Mesenchymal stem cell (in vitro differentiated cells and primary cell): ENCODE measurements around the gene BBS5.
"Not testable (repeated sequence)": the region's sequence is repeated elsewhere in the genome, so short reads cannot be mapped to it uniquely, and the experiment has no call there.

ENCODE experiments used
- DNase-seq: peaks from one replicate; pipeline ENCODE4 v3.0.0-alpha.2; 2013
- H2AFZ ChIP-seq: one replicate; pipeline ENCODE4 v1.6.1; 2013; ENCODE audit warnings: low read depth, mild to moderate bottlenecking, control low read depth, inconsistent platforms, low read length, moderate library complexity
- H2AK5ac ChIP-seq: 2 replicates; pipeline ENCODE4 v1.6.1; 2013; ENCODE audit warnings: low read length, moderate library complexity, mild to moderate bottlenecking, inconsistent platforms; ENCODE audit not compliant: severe bottlenecking
- H2BK120ac ChIP-seq: one replicate; pipeline ENCODE4 v1.6.1; 2013; ENCODE audit warnings: low read depth, mild to moderate bottlenecking, inconsistent platforms, low read length, moderate library complexity
- H2BK12ac ChIP-seq, 2 experiments: one replicate each; pipeline ENCODE4 v1.6.1; 2013; ENCODE audit warnings: inconsistent platforms in 2 of 2, low read length in 2 of 2, mild to moderate bottlenecking in 2 of 2, moderate library complexity in 2 of 2, control low read depth in 1 of 2
- H2BK15ac ChIP-seq: one replicate; pipeline ENCODE4 v1.6.1; 2013; ENCODE audit warnings: mild to moderate bottlenecking, low read depth, inconsistent platforms; ENCODE audit not compliant: poor library complexity, severe bottlenecking
- H2BK5ac ChIP-seq: 2 replicates; pipeline ENCODE4 v1.6.1; 2013; ENCODE audit warnings: low read depth, mild to moderate bottlenecking, low read length, control low read depth, inconsistent platforms; ENCODE audit not compliant: poor library complexity, severe bottlenecking
- H3K14ac ChIP-seq, 2 experiments: one replicate each; pipeline ENCODE4 v1.6.1; 2013; ENCODE audit warnings: inconsistent platforms in 2 of 2, low read length in 2 of 2, control low read depth in 1 of 2, mild to moderate bottlenecking in 1 of 2, moderate library complexity in 1 of 2
- H3K18ac ChIP-seq, 2 experiments: one replicate each; pipeline ENCODE4 v1.6.1; 2013; ENCODE audit warnings: inconsistent platforms in 2 of 2, low read length in 2 of 2, control low read depth in 1 of 2, low read depth in 1 of 2, mild to moderate bottlenecking in 1 of 2
- H3K23ac ChIP-seq, 2 experiments: one replicate each; pipeline ENCODE4 v1.6.1; 2013; ENCODE audit warnings: inconsistent platforms in 2 of 2, low read length in 2 of 2, mild to moderate bottlenecking in 2 of 2, moderate library complexity in 2 of 2, control low read depth in 1 of 2
- H3K27ac ChIP-seq: 2 replicates; pipeline ENCODE4 v1.5.1; 2013; ENCODE audit warnings: mild to moderate bottlenecking, moderate library complexity, low read length, control low read depth, inconsistent platforms; ENCODE audit not compliant: poor library complexity, severe bottlenecking
- H3K27me3 ChIP-seq, 2 experiments: 2 replicates each; pipeline versions ENCODE4 v1.6.1 to v1.7.0; 2013; ENCODE audit warnings: low read length in 2 of 2, mild to moderate bottlenecking in 2 of 2, moderate library complexity in 2 of 2, control low read depth in 1 of 2, inconsistent platforms in 1 of 2; ENCODE audit not compliant: control insufficient read depth in 1 of 2, insufficient read depth in 1 of 2
- H3K36me3 ChIP-seq, 2 experiments: 2 replicates each; pipeline versions ENCODE4 v1.6.1 to v1.7.0; 2013; ENCODE audit warnings: low read length in 2 of 2, control low read depth in 1 of 2, inconsistent platforms in 1 of 2, low read depth in 1 of 2, mild to moderate bottlenecking in 1 of 2; ENCODE audit not compliant: insufficient read depth in 2 of 2, control insufficient read depth in 1 of 2
- H3K4ac ChIP-seq, 2 experiments: one replicate each; pipeline ENCODE4 v1.6.1; 2013; ENCODE audit warnings: inconsistent platforms in 2 of 2, low read length in 2 of 2, mild to moderate bottlenecking in 2 of 2, moderate library complexity in 2 of 2, control low read depth in 1 of 2, low read depth in 1 of 2
- H3K4me1 ChIP-seq: 2 replicates; pipeline ENCODE4 v1.6.1; 2013; ENCODE audit warnings: low read depth, low read length, control low read depth; ENCODE audit not compliant: control insufficient read depth, insufficient read depth
- H3K4me2 ChIP-seq: 2 replicates; pipeline ENCODE4 v1.6.1; 2013; ENCODE audit warnings: low read length, mild to moderate bottlenecking, inconsistent platforms; ENCODE audit not compliant: poor library complexity, severe bottlenecking
- H3K4me3 ChIP-seq, 2 experiments: 2 replicates each; pipeline versions ENCODE4 v1.5.1 to v1.7.0; 2013; ENCODE audit warnings: low read length in 2 of 2, mild to moderate bottlenecking in 2 of 2, control low read depth in 1 of 2, low read depth in 1 of 2; ENCODE audit not compliant: insufficient read depth in 1 of 2
- H3K79me1 ChIP-seq: replicated peaks from 2 replicates; pipeline ENCODE4 v1.6.1; 2013; ENCODE audit warnings: mild to moderate bottlenecking, control low read depth, low read length, inconsistent platforms; ENCODE audit not compliant: poor library complexity, severe bottlenecking
- H3K9ac ChIP-seq: 2 replicates; pipeline ENCODE4 v1.7.0; 2013; ENCODE audit warnings: mild to moderate bottlenecking, low read length, moderate library complexity
- H3K9me3 ChIP-seq: 2 replicates; pipeline ENCODE4 v1.7.0; 2013; ENCODE audit warnings: mild to moderate bottlenecking, low read length; ENCODE audit not compliant: control insufficient read depth
- H4K8ac ChIP-seq: one replicate; pipeline ENCODE4 v1.6.1; 2013; ENCODE audit warnings: inconsistent platforms, mild to moderate bottlenecking, low read length, moderate library complexity
- H4K91ac ChIP-seq: one replicate; pipeline ENCODE4 v1.6.1; 2013; ENCODE audit warnings: mild to moderate bottlenecking, low read length, inconsistent platforms
- WGBS: methylation state at CpG from one replicate; pipeline ENCODE4 v1.1.7; 2013; ENCODE audit warnings: mixed read lengths; 5-methylcytosine and 5-hydroxymethylcytosine counted together

The BBS5 gene

DNA sequence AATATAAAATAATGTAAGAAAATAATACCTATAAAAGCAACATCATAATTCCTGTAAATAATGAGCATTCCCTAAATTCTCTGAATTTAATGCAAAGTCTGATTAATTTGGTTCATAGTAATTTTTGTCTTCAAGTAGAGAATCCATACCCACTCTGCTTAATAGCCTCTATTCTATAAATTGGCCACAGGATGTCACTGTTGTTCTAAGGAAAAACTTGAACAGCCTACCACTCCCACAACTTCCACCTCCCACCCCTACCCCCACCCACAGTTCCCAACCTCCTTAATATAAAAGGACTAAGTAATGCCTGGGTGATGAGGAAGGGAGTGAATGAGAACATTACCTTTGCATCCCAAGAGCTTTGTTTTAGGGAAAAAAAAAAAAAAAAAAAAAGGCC lies 27.2 kb upstream of the BBS5 start:
- H3K9ac ChIP-seq, result no peak overlapping the region
- H3K36me3 ChIP-seq, result no peaks in the 10 kb centered on the region
- no peak overlapping the region for H2BK12ac ChIP-seq
- no peak overlapping the region for H3K4ac ChIP-seq
- H2BK120ac ChIP-seq, result no peak overlapping the region
- no peaks in the 10 kb centered on the region for H3K79me1 ChIP-seq
- DNase-seq, result peak; percentile 60
- no peak overlapping the region for H3K14ac ChIP-seq
- H2AFZ ChIP-seq, result no peak overlapping the region
- no peak overlapping the region for H3K18ac ChIP-seq
- no peak overlapping the region for H2BK15ac ChIP-seq
- no peaks in the 10 kb centered on the region for H3K9me3 ChIP-seq
- H3K27me3 ChIP-seq, result no peaks in the 10 kb centered on the region
- H3K23ac ChIP-seq, result no peak overlapping the region
- H2AK5ac ChIP-seq, result no peak overlapping the region
- no peaks in the 10 kb centered on the region for H3K4me1 ChIP-seq
- H4K8ac ChIP-seq, result no peak overlapping the region
- H3K27ac ChIP-seq, result no peak overlapping the region
- no peak overlapping the region for H2BK5ac ChIP-seq
- no peak overlapping the region for H4K91ac ChIP-seq
- no peak overlapping the region for H3K4me3 ChIP-seq
- H3K4me2 ChIP-seq, result no peak overlapping the region

DNA sequence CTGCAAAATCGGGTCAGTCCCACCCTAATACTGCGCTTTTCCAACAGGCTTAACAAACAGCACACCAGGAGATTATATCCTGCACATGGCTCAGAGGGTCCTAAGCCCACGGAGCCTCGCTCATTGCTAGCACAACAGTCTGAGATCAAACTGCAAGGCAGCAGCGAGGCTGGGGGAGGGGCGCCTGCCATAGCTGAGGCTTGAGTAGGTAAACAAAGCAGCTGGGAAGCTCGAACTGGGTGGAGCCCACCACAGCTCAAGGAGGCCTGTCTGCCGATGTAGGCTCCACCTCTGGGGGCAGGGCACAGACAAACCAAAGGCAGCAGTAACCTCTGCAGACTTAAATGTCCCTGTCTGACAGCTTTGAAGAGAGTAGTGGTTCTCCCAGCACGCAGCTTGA lies 26.2 kb upstream of the BBS5 start:
- H2BK5ac ChIP-seq, H3K18ac ChIP-seq, H3K79me1 ChIP-seq, H3K27ac ChIP-seq, H3K4me2 ChIP-seq, H3K9me3 ChIP-seq, H3K4me3 ChIP-seq, H4K91ac ChIP-seq, H3K4ac ChIP-seq, H3K23ac ChIP-seq, H3K36me3 ChIP-seq, H2BK120ac ChIP-seq, H2AFZ ChIP-seq, DNase-seq, H4K8ac ChIP-seq, H2BK12ac ChIP-seq, H3K9ac ChIP-seq, H3K27me3 ChIP-seq, H2AK5ac ChIP-seq, H2BK15ac ChIP-seq, H3K14ac ChIP-seq, H3K4me1 ChIP-seq: not testable (repeated sequence)
- WGBS, result 88% methylated on average over 9 of the region's 9 CpGs

DNA sequence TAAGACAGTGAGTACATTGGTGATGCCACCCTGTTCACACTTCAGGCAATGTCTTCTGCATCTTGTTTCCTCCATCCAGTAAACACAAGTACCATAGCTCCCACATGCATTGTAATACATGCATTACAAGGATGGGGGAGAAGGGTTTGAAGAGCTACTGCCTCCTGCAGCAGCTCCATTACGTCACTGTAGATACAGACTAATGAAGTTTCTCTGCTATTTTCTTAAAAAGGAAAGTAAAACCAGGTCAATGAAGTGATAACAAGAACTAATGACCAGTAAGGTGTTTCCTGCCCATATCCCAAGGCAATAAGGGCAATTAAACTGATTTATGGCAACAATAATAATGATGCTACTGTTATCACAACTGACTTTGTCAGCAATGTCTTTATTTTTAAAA lies 18.2 kb upstream of the BBS5 start:
- H3K4me2 ChIP-seq, result no peak overlapping the region
- H2BK15ac ChIP-seq, result no peak overlapping the region
- H3K4me3 ChIP-seq, result no peak overlapping the region
- DNase-seq, result no peak
- no peak overlapping the region for H3K23ac ChIP-seq
- no peak overlapping the region for H3K4ac ChIP-seq
- H2AK5ac ChIP-seq, result no peak overlapping the region
- no peaks in the 10 kb centered on the region for H3K79me1 ChIP-seq
- no peak overlapping the region for H2BK12ac ChIP-seq
- no peak overlapping the region for H3K27ac ChIP-seq
- H4K91ac ChIP-seq, result no peak overlapping the region
- no peak overlapping the region for H3K18ac ChIP-seq
- H2BK5ac ChIP-seq, result no peak overlapping the region
- no peak overlapping the region for H3K9ac ChIP-seq
- H3K14ac ChIP-seq, result no peak overlapping the region
- no peak overlapping the region for H2AFZ ChIP-seq
- WGBS, result 100% methylated on average over 1 of the region's 1 CpG
- no peak overlapping the region for H2BK120ac ChIP-seq
- H3K36me3 ChIP-seq, result no peaks in the 10 kb centered on the region
- no peak overlapping the region for H4K8ac ChIP-seq
- H3K27me3 ChIP-seq, result no peaks in the 10 kb centered on the region
- no peaks in the 10 kb centered on the region for H3K9me3 ChIP-seq
- no peaks in the 10 kb centered on the region for H3K4me1 ChIP-seq

DNA sequence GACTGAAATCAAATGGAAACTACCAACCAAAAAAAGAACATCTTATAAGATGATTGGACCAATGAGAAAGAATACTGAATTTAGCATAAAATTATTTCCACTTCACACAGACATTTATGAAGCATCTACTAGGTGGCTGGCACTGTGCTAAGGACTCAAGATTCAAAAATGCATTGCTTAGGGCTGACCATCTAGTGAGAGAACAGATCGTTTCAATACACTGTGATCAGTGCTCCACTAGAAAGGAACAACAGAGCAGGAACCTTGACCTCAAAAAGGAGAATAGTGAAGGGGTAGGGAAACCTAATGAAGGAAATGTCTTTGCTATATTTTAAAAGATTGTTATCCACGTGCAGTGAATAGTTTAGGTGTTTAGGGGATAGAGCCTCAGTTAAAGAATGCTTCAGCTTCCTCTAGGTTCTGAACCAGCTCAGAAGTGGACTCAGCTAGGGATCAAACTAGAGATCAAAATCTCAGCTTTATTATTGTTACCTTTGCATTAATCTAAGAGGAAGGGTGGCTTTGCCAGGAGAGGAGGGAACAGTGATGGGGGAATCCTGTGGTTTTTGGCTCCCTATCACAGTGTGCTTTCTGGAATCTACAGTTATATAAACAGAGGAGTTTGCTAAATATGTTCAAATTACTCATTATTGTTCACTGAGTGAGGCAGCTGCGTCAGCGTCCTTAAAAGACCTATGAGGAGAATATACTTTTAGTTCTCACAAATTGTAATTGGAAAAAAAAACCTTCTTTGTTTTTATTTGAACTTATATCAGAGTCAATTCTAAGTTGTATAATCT lies 16.2 kb upstream of the BBS5 start:
- H4K91ac ChIP-seq, result no peak overlapping the region
- no peak overlapping the region for H3K27ac ChIP-seq
- no peak overlapping the region for H3K23ac ChIP-seq
- peak overlapping the region; percentile 67 for H3K9ac ChIP-seq
- no peak overlapping the region for H2BK15ac ChIP-seq
- H3K4me1 ChIP-seq, result no peaks in the 10 kb centered on the region
- H2BK120ac ChIP-seq, result no peak overlapping the region
- no peak overlapping the region for H3K4ac ChIP-seq
- WGBS, result 55% methylated on average over 2 of the region's 4 CpGs
- no peak overlapping the region for H2AFZ ChIP-seq
- H3K4me3 ChIP-seq, result peak overlapping the region in 1 of 2 experiments; percentile 33
- no peaks in the 10 kb centered on the region for H3K36me3 ChIP-seq
- no peaks in the 10 kb centered on the region for H3K9me3 ChIP-seq
- no peaks in the 10 kb centered on the region for H3K79me1 ChIP-seq
- no peak overlapping the region for H2BK12ac ChIP-seq
- no peaks in the 10 kb centered on the region for H3K27me3 ChIP-seq
- H2BK5ac ChIP-seq, result no peak overlapping the region
- H3K4me2 ChIP-seq, result no peak overlapping the region
- H3K14ac ChIP-seq, result no peak overlapping the region
- no peak overlapping the region for H4K8ac ChIP-seq
- H2AK5ac ChIP-seq, result no peak overlapping the region
- peak; percentile 63 for DNase-seq
- no peak overlapping the region for H3K18ac ChIP-seq
